ENCODE data around the gene CELA2A. TPM values are rescaled to one million over a fixed set of nuclear protein-coding genes. Genes with fewer than 3 reads are reported as not detected.

CELA2A gene
- total and polyA plus RNA-seq, 2 of the 13 experiments (the other 11 are each of a cell fraction or from before 2014, with no cell fraction given), result not detected

GRCh38 chr1:15420853-15421465 lies 35.6 kb upstream of the CELA2A start (continued):
- TF ChIP-seq TRAFD1 (CRISPR knock-in tag; IDR thresholded peaks at IDR 0.05; ENCODE audit: borderline replicate concordance) (no peak), SRSF4 (IDR thresholded peaks at IDR 0.05; ENCODE audit: low read depth, low read length, poor library complexity, severe bottlenecking) (no peak), FOXO1 (CRISPR knock-in tag; IDR thresholded peaks at IDR 0.05) (peak; percentile 19; the same call in 1 of the 2 replicates), ZSCAN21 (CRISPR knock-in tag; IDR thresholded peaks at IDR 0.05; ENCODE audit: borderline replicate concordance) (peak; percentile 44; the same call in 1 of the 2 replicates), NR2F6 (IDR thresholded peaks at IDR 0.05) (peak; percentile 75), NR2F6 (CRISPR knock-in tag; IDR thresholded peaks at IDR 0.05) (peak; percentile 83; the same call in 1 of the 2 replicates), JDP2 (CRISPR knock-in tag; IDR thresholded peaks at IDR 0.05; ENCODE audit: borderline replicate concordance) (no peak), ZFP62 (CRISPR knock-in tag; IDR thresholded peaks at IDR 0.05) (no peak), MAFK (conservative IDR thresholded peaks at IDR 0.05 in 1 of 2, IDR thresholded peaks at IDR 0.05 in 1 of 2; ENCODE audit: low read length in 2 of 2) (no peak), NCOR1 (IDR thresholded peaks at IDR 0.05; ENCODE audit: borderline replicate concordance, low read length) (0 out of 2 replicates have a peak, but pooled peaks have one; percentile 36), HMGXB4 (CRISPR knock-in tag; IDR thresholded peaks at IDR 0.05; ENCODE audit: borderline replicate concordance in 1 of 2, low read depth in 1 of 2) (peak in 1 of 2 experiments; percentile 40; a peak in 1 of 4 replicates), TP53 (CRISPR knock-in tag; conservative IDR thresholded peaks at IDR 0.05) (no peak), RAD21 (CRISPR knock-in tag; IDR thresholded peaks at IDR 0.05) (peak; percentile 57), GATAD1 (CRISPR knock-in tag; IDR thresholded peaks at IDR 0.05) (peak; percentile 47; the same call in 1 of the 2 replicates), HNF4G (IDR thresholded peaks at IDR 0.05; ENCODE audit: borderline replicate concordance, low read depth, low read length) (peak; percentile 32; the same call in 1 of the 2 replicates), HNF4G (CRISPR knock-in tag; IDR thresholded peaks at IDR 0.05; ENCODE audit: borderline replicate concordance, low read depth) (peak; percentile 56; the same call in 1 of the 2 replicates), CEBPB (IDR thresholded peaks at IDR 0.05; ENCODE audit: borderline replicate concordance, low read depth, low read length) (peak; percentile 33; the same call in 1 of the 2 replicates), SKI (IDR thresholded peaks at IDR 0.05; ENCODE audit: partially characterized antibody) (peak; percentile 52), SMAD9 (CRISPR knock-in tag; IDR thresholded peaks at IDR 0.05) (no peak), FOXA3 (CRISPR knock-in tag; IDR thresholded peaks at IDR 0.05) (0 out of 2 replicates have a peak, but pooled peaks have one; percentile 14), AHR (CRISPR knock-in tag; IDR thresholded peaks at IDR 0.05) (no peak)
- TF ChIP-seq, protein P1, sequence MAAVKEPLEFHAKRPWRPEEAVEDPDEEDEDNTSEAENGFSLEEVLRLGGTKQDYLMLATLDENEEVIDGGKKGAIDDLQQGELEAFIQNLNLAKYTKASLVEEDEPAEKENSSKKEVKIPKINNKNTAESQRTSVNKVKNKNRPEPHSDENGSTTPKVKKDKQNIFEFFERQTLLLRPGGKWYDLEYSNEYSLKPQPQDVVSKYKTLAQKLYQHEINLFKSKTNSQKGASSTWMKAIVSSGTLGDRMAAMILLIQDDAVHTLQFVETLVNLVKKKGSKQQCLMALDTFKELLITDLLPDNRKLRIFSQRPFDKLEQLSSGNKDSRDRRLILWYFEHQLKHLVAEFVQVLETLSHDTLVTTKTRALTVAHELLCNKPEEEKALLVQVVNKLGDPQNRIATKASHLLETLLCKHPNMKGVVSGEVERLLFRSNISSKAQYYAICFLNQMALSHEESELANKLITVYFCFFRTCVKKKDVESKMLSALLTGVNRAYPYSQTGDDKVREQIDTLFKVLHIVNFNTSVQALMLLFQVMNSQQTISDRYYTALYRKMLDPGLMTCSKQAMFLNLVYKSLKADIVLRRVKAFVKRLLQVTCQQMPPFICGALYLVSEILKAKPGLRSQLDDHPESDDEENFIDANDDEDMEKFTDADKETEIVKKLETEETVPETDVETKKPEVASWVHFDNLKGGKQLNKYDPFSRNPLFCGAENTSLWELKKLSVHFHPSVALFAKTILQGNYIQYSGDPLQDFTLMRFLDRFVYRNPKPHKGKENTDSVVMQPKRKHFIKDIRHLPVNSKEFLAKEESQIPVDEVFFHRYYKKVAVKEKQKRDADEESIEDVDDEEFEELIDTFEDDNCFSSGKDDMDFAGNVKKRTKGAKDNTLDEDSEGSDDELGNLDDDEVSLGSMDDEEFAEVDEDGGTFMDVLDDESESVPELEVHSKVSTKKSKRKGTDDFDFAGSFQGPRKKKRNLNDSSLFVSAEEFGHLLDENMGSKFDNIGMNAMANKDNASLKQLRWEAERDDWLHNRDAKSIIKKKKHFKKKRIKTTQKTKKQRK (IDR thresholded peaks at IDR 0.05; ENCODE audit: low read length), result no peak

Measured in HepG2 (cell line).